Subcutaneous adipose tissue (tissue), 4 donors: Measurements from ENCODE around the gene ELL2. TPM values are rescaled to one million over a fixed set of nuclear protein-coding genes. Genes with fewer than 3 reads are reported as not detected.

Experiments used
- total RNA-seq, 4 donors: library from RNA; depleted of rRNA; stranded (reverse); fragments of >200 nt; gene quantifications; one replicate each; pipeline ENCODE4 v1.1.0, GENCODE V29; 2016
- TF ChIP-seq, protein P1 (sequence below): fragments of 450-650 bp; IDR thresholded peaks from one replicate; pipeline ENCODE4 v1.5.1; 2016; ENCODE audit warnings: low read depth, mild to moderate bottlenecking, control low read depth, antibody characterized with exemption, moderate library complexity

ELL2 gene
- total RNA-seq, 4 donors from 2014 or later, result 94.4 to 308 (median 208) TPM

DNA sequence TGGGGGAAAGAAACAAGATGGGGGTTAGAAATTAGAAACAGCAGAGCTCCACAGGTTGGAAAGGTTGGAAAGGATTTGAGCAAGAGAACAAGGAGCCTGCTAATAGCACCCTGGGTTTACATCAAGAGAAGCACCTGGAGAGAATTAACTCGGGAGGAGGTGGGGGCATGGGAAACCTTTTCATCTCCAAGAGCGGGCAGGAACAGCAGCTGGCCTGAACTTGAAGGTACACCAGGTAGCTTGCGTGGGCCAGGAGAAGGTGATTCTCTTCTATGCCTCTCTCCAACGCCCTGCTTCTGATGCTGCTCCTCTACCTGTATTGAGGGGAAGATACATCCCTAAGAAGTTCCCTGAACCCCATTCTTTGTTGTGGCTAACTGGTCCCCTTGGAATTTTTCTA, 102.0 kb downstream of the ELL2 start:
- TF ChIP-seq, protein P1, sequence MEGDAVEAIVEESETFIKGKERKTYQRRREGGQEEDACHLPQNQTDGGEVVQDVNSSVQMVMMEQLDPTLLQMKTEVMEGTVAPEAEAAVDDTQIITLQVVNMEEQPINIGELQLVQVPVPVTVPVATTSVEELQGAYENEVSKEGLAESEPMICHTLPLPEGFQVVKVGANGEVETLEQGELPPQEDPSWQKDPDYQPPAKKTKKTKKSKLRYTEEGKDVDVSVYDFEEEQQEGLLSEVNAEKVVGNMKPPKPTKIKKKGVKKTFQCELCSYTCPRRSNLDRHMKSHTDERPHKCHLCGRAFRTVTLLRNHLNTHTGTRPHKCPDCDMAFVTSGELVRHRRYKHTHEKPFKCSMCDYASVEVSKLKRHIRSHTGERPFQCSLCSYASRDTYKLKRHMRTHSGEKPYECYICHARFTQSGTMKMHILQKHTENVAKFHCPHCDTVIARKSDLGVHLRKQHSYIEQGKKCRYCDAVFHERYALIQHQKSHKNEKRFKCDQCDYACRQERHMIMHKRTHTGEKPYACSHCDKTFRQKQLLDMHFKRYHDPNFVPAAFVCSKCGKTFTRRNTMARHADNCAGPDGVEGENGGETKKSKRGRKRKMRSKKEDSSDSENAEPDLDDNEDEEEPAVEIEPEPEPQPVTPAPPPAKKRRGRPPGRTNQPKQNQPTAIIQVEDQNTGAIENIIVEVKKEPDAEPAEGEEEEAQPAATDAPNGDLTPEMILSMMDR, result no peak

DNA sequence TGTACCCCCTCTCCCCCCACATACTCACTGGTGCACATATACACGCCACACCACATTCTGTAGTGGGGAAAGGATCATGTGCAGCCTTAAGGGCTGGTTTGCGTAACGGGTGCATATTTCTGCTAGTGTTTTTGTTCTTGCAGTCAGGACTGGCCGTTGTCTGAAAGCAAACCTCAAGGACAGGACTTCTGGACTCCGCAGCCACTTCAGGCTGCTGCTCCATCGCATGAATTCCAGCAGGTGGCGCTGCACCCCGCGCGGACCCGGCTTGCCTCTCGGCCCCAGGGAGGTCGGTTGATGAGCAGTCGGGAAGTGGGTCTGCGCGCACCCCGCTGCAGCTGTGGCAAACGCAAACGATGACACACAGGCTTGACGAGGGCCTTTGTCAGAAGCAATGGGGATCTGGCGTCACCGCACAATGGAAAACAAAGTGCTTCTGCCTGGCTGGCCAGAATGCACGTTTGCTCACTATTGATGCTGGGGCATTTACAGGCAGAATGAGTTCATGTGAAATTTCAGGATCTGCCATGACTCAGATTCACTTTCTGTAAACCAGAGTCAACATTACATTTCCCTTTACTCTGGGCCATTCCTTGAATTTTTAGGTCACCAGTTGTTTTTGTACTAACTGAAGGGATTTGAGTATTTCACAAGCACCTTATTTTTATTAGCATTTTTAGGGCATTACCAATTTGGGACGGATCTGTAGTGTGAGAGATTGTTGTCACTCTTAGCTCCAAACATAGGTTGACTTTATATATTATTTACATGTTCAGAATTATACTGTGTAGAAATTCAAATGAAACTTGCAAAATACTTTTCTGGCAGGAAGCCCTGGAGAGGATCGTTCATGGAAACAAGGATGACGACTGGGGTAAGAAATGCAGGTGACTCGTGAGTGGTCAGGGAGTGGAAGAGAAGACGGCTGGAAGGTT, 102.7 kb downstream of the ELL2 start:
- TF ChIP-seq, protein P1, result no peak

- TF ChIP-seq, protein P1, result no peak
Observed at GRCh38 chr5:95858023-95858461, 103.6 kb downstream of the ELL2 start.

- TF ChIP-seq, protein P1, result no peak
Observed at GRCh38 chr5:95857185-95857945, 104.3 kb downstream of the ELL2 start.

DNA sequence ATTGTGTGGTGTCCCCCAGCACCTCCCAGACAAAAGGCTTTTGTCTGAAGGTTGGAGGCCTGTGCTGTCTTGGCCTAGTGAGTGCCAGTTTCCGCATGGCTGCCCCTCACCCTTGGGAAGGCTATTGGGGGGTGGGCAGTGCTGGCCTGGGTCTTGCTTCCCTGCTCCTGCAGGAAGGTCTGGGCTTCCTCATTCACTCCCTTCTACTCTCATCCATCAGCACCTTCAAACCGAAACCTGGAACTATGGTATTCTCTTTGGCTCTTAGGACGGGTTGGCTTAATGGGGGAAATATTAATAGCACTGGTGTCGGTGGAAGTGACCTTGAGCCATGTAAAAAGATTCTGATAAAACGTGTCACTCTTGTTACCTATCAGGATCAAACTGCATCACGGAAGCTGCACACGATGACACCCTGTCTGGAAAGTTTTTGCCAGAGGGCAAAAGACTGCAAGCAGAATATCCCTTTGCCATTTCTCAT, 105.1 kb downstream of the ELL2 start:
- TF ChIP-seq, protein P1, result no peak

GRCh38 chr5:95853490-95853889, 108.2 kb downstream of the ELL2 start:
- TF ChIP-seq, protein P1, result no peak

DNA sequence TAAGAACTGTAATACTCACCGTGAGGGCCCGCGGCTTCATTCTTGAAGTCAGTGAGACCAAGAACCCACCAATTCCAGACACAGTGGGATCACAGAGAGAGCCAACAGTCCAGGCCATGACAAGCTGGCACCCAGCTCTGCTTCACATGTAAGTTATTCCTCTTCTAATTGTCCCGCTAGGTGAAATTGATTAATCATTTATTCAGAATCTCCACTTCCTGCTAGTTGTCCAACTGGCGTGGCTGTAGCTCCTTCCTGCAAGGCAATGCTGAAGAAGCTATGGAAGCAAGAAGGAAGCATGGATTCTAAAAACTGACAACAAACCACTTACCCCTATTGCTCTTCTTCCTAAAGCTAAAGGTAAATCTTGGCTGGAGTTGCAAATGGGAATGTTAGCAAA, 109.1 kb downstream of the ELL2 start:
- TF ChIP-seq, protein P1, result no peak
